Liver (tissue), 9 donors: Measurements from ENCODE around the gene ALG10B. TPM values are rescaled to one million over a fixed set of nuclear protein-coding genes. Genes with fewer than 3 reads are reported as not detected.
"Not testable (repeated sequence)": the region's sequence is repeated elsewhere in the genome, so short reads cannot be mapped to it uniquely, and the experiment has no call there.

Source experiments
- DNase-seq: peaks from one replicate; pipeline ENCODE4 v3.0.0-alpha.2; 2017; ENCODE audit warnings: low spot score
- H3K27ac ChIP-seq, 2 donors: one replicate each; pipeline ENCODE4 v1.7.0; 2013; ENCODE audit warnings: inconsistent platforms in 2 of 2, low read length in 2 of 2, control low read depth in 1 of 2, low read depth in 1 of 2, mild to moderate bottlenecking in 1 of 2
- H3K27me3 ChIP-seq, 4 donors: one replicate each; pipeline versions ENCODE4 v1.6.1 to v1.7.0; 2013; ENCODE audit warnings: low read length in 3 of 4, inconsistent platforms in 1 of 4, mild to moderate bottlenecking in 1 of 4, moderate library complexity in 1 of 4; ENCODE audit not compliant: control insufficient read depth in 4 of 4, insufficient read depth in 4 of 4
- H3K36me3 ChIP-seq, 4 donors: one replicate each; pipeline versions ENCODE4 v1.6.1 to v1.7.0; 2013; ENCODE audit warnings: low read length in 3 of 4, mild to moderate bottlenecking in 3 of 4, low read depth in 1 of 4, moderate library complexity in 1 of 4; ENCODE audit not compliant: control insufficient read depth in 4 of 4, insufficient read depth in 3 of 4
- H3K4me1 ChIP-seq, 4 donors: one replicate each; pipeline versions ENCODE4 v1.6.1 to v1.7.0; 2013; ENCODE audit warnings: low read length in 3 of 4, mild to moderate bottlenecking in 3 of 4, moderate library complexity in 1 of 4; ENCODE audit not compliant: control insufficient read depth in 4 of 4, insufficient read depth in 4 of 4
- H3K4me3 ChIP-seq, 3 donors: one replicate each; pipeline versions ENCODE4 v1.6.1 to v1.7.0; 2013; ENCODE audit warnings: low read length in 3 of 3, control low read depth in 1 of 3, low read depth in 1 of 3, mild to moderate bottlenecking in 1 of 3
- H3K9ac ChIP-seq, 2 donors: one replicate each; pipeline ENCODE4 v1.7.0; 2013; ENCODE audit warnings: low read length in 2 of 2, mild to moderate bottlenecking in 2 of 2, moderate library complexity in 2 of 2, control low read depth in 1 of 2, low read depth in 1 of 2
- H3K9me3 ChIP-seq, 4 donors: one replicate each; pipeline versions ENCODE4 v1.6.1 to v1.7.0; 2013; ENCODE audit warnings: low read length in 3 of 4; ENCODE audit not compliant: control insufficient read depth in 4 of 4
- CTCF ChIP-seq: fragments of 150-350 bp; IDR thresholded peaks from 2 replicates; pipeline ENCODE4 v1.5.1; 2017; ENCODE audit warnings: improper control_type of control experiment, low read depth, low read length; ENCODE audit not compliant: missing input control
- GABPA ChIP-seq, 2 donors: IDR thresholded peaks in 1 of 2; conservative IDR thresholded peaks in 1 of 2; 2 replicates each; pipeline ENCODE4 v1.6.1; 2016; ENCODE audit warnings: antibody characterized with exemption in 2 of 2, mild to moderate bottlenecking in 1 of 2, moderate library complexity in 1 of 2
- HNF4A ChIP-seq, 2 donors: conservative IDR thresholded peaks; 2 replicates each; pipeline ENCODE4 v1.6.1; 2016; ENCODE audit warnings: antibody characterized with exemption in 2 of 2, mild to moderate bottlenecking in 2 of 2
- JUND ChIP-seq, 2 donors: IDR thresholded peaks; 2 replicates each; pipeline ENCODE4 v1.6.1; 2016; ENCODE audit warnings: antibody characterized with exemption in 2 of 2
- NR2F2 ChIP-seq: IDR thresholded peaks from 2 replicates; pipeline ENCODE4 v1.6.1; 2016; ENCODE audit warnings: antibody characterized with exemption
- RAD21 ChIP-seq, 2 donors: IDR thresholded peaks; 2 replicates each; pipeline ENCODE4 v1.6.1; 2016; ENCODE audit warnings: antibody characterized with exemption in 2 of 2, mild to moderate bottlenecking in 2 of 2
- SP1 ChIP-seq: IDR thresholded peaks from 2 replicates; pipeline ENCODE4 v1.6.1; 2018; ENCODE audit warnings: antibody characterized with exemption, mild to moderate bottlenecking
- ZBTB33 ChIP-seq: IDR thresholded peaks from 2 replicates; pipeline ENCODE4 v1.6.1; 2016; ENCODE audit warnings: antibody characterized with exemption
- WGBS: extraction: QIAGEN DNeasy Blood & Tissue Kit; methylation state at CpG from one replicate; pipeline ENCODE4 v1.1.7; 2013; 5-methylcytosine and 5-hydroxymethylcytosine counted together
- polyA plus RNA-seq, 2 donors: library from polyadenylated mRNA; stranded (reverse) in 1 of 2; unstranded in 1 of 2; fragments of 200-250 nt in 1 of 2; fragments of >200 nt in 1 of 2; fragmentation: Nextera tagmentation in 1 of 2; extraction: Ambion mirVana in 1 of 2; gene quantifications; one replicate each; pipeline versions ENCODE4 v1.2.1 to v1.2.3, GENCODE V29; 2013 to 2015
- total RNA-seq, 2 donors: library from RNA; depleted of rRNA; stranded (reverse); fragments of >200 nt; gene quantifications; one replicate each; pipeline ENCODE4 v1.2.3, GENCODE V29; 2014
- TF ChIP-seq, protein P1 (sequence below): IDR thresholded peaks from 2 replicates; pipeline ENCODE4 v1.6.1; 2016; ENCODE audit warnings: antibody characterized with exemption
- donor health status: healthy.
- donor health status: healthy.
- donor health status: healthy.
- donor health status: healthy.
- donor health status: healthy.

Gene ALG10B
- total and polyA plus RNA-seq, 4 donors, result 1.2 to 3.3 (median 2.5) TPM

DNA sequence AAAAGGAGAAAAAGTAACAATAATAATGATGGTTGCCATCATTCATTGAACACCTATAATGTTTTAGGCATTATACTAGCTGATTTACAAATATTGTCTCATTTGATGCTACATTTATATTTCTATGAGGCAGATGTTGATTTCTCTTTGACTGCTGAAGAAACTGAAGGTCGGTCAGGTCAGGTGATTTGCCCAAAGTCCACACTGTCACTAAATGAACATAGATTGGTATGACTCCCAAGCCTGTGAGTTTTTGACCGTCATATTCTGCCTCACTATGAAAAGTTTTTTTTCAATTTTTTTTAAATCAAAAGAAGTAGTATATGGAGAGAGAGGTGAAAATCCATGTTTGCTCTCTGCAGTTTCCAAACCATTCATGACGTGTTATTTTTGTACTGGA lies 10.8 kb downstream of the ALG10B start:
- DNase-seq, result no peak
- TF ChIP-seq JUND (IDR thresholded peaks at IDR 0.05) (no peak), HNF4A (conservative IDR thresholded peaks at IDR 0.05) (peak; percentile 40 to 55)
- no peak overlapping the region for H3K27ac ChIP-seq
- no peak overlapping the region for H3K9ac ChIP-seq
- no peak overlapping the region for H3K4me3 ChIP-seq
- WGBS, result 53% methylated on average over 3 of the region's 3 CpGs
- no peaks in the 10 kb centered on the region for H3K9me3 ChIP-seq
- H3K27me3 ChIP-seq, result no peaks in the 10 kb centered on the region
- H3K36me3 ChIP-seq, result no peaks in the 10 kb centered on the region
- H3K4me1 ChIP-seq, result no peaks in the 10 kb centered on the region

DNA sequence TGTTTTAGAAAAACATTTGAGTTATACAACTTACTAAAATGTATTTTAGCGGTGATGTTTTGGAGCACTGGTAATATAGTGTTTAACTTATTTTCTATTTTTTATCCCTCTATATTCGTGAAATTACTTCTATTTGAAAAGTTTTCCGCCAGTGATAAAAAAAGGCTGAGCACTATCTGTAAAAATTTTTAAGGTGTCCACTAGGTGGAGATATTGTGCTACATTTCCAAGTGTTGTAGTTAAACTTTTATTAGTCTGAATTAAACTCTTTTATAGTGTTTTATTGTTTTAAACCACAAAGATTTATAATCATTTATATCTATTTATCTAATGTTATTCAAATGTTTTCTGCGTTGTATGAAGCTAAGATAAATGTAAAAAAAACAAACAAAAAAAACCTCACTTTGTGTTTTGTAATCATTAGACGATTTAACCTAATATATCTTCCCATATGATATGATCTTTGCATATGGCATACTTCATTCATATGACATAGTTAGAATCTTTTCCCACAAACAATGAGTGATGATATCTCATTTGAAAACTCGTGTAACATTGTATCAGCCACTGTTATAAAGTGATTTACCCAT lies 11.8 kb downstream of the ALG10B start:
- 31% methylated on average over 6 of the region's 6 CpGs for WGBS
- no peak for DNase-seq
- H3K4me3 ChIP-seq, result no peak overlapping the region

GRCh38 chr12:38330414-38330813 lies 13.8 kb downstream of the ALG10B start:
- H3K36me3 ChIP-seq, H3K27me3 ChIP-seq, H3K4me1 ChIP-seq, H3K4me3 ChIP-seq, H3K9ac ChIP-seq, H3K9me3 ChIP-seq, H3K27ac ChIP-seq, DNase-seq: not testable (repeated sequence)
- 93% methylated on average over 27 of the region's 30 CpGs for WGBS

More for the DNA sequence above, 11.8 kb downstream of the ALG10B start:
- H3K36me3 ChIP-seq, result no peaks in the 10 kb centered on the region
- H3K27ac ChIP-seq, result no peak overlapping the region
- TF ChIP-seq GABPA (IDR thresholded peaks at IDR 0.05 in 1 of 2, conservative IDR thresholded peaks at IDR 0.05 in 1 of 2), result no peak
- TF ChIP-seq, protein P1, sequence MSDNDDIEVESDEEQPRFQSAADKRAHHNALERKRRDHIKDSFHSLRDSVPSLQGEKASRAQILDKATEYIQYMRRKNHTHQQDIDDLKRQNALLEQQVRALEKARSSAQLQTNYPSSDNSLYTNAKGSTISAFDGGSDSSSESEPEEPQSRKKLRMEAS, result no peak
- no peak for TF ChIP-seq ZBTB33
- no peak for TF ChIP-seq NR2F2
- TF ChIP-seq RAD21 (IDR thresholded peaks at IDR 0.05), result peak; percentile 76 to 79
- no peak for TF ChIP-seq SP1
- TF ChIP-seq HNF4A (conservative IDR thresholded peaks at IDR 0.05), result no peak
- peak; percentile 48 for TF ChIP-seq CTCF
- no peaks in the 10 kb centered on the region for H3K4me1 ChIP-seq
- no peaks in the 10 kb centered on the region for H3K27me3 ChIP-seq
- no peaks in the 10 kb centered on the region for H3K9me3 ChIP-seq
- H3K9ac ChIP-seq, result no peak overlapping the region
